Sigmoid colon (tissue), 4 donors: ENCODE data around the gene GPLD1.

ENCODE experiments used
- EP300 ChIP-seq, 4 donors: sonication (generic); formaldehyde crosslinking; IDR thresholded peaks; one replicate each; pipeline ENCODE4 v1.6.1; 2017; ENCODE audit warnings: antibody characterized with exemption in 4 of 4
- POLR2AphosphoS5 ChIP-seq, 4 donors: sonication (generic); formaldehyde crosslinking; IDR thresholded peaks; one replicate each; pipeline ENCODE4 v1.6.1; 2017; ENCODE audit warnings: antibody characterized with exemption in 4 of 4

- TF ChIP-seq EP300 (IDR thresholded peaks at IDR 0.05) (no peak), POLR2AphosphoS5 (IDR thresholded peaks at IDR 0.05) (no peak)
Observed at GRCh38 chr6:24481449-24481848, 7.9 kb downstream of the GPLD1 start.
